ENCODE data around the gene MEIS1. TPM values are rescaled to one million over a fixed set of nuclear protein-coding genes. Genes with fewer than 3 reads are reported as not detected.

The MEIS1 gene
- total RNA-seq, 4 donors from 2014 or later: 9.2 to 22.6 (median 18.8) TPM

DNA sequence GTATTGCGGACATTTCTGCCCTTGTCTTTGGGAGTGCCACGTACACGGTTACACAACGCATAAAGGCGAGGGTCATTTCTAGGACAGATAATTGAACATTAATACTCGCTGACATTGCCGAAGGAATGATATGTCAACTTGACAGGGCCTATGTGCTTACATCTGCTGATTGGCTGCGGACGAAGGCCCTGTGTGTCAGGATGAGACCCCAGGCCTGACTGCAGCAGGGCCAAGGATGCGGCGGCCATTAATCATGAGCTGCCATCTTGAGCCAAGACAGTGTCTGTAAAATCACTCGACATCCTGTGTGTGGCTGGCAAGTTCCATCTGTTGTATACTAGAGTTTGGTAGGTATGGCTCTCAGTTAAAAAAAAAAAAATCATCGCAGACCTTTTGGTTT lies 96.6 kb downstream of the MEIS1 start:
- intact Hi-C loops (cut with DNase I; ENCODE audit: low total_unique reads): loop anchor here (10.0 kb wide), 1 partner anchor 697 kb away; no protein-coding TSS in a partner anchor
- no peak for DNase-seq (ENCODE audit: low spot score in 2 of 2)

DNA sequence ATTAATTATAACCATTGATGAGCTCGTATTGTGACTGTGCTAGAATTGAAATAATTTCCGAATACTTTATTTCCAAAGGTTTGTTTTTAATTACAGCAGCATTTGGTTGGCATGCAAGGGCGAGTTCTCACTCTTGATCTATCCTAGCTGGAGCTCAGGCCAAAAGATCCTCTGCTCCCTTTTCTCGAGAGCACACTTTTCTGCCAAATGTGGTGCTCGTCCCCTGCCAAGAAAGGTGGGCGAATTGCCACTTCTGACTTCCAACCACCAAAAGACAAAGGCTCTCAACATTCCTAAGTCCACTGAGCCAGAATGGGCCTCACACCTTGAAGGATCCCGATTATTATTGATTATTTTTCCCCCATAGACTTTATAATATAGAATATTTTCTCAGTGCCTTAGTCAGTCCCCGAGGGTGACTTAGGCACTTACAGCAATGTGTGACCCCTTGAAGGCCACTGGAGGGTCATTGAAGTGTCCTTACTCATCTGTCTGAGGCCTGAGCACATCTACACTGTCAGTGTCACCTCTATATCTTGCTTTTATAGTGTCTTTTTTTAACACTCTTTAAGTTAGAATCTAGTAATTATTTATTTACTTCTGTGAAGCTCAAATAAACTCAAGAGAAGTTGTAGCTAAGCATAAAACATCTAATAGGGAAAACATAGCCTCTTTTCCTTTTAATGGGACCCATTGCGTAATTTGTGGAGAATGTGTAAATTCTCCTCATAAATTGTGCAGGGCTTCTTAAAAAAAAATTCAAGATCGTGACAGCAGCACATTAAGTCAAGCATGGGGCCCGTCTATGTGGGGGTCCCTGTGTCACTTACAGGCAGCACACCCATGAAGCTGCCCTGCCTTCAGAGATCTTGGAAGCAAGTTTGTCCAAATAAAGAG lies 98.3 kb downstream of the MEIS1 start:
- intact Hi-C loops (cut with DNase I; ENCODE audit: low total_unique reads): loop anchor here (10.0 kb wide), 1 partner anchor 698 kb away; no protein-coding TSS in a partner anchor
- no peak for TF ChIP-seq POLR2A (IDR thresholded peaks at IDR 0.05)
- TF ChIP-seq, protein P1, sequence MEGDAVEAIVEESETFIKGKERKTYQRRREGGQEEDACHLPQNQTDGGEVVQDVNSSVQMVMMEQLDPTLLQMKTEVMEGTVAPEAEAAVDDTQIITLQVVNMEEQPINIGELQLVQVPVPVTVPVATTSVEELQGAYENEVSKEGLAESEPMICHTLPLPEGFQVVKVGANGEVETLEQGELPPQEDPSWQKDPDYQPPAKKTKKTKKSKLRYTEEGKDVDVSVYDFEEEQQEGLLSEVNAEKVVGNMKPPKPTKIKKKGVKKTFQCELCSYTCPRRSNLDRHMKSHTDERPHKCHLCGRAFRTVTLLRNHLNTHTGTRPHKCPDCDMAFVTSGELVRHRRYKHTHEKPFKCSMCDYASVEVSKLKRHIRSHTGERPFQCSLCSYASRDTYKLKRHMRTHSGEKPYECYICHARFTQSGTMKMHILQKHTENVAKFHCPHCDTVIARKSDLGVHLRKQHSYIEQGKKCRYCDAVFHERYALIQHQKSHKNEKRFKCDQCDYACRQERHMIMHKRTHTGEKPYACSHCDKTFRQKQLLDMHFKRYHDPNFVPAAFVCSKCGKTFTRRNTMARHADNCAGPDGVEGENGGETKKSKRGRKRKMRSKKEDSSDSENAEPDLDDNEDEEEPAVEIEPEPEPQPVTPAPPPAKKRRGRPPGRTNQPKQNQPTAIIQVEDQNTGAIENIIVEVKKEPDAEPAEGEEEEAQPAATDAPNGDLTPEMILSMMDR (IDR thresholded peaks at IDR 0.05): no peak
- WGBS, 2 donors: 49 to 51% methylated on average over 11 of the region's 11 CpGs
- no peak overlapping the region for H3K4me3 ChIP-seq (ENCODE audit: low read depth, poor library complexity, severe bottlenecking)
- DNase-seq (ENCODE audit: low spot score in 2 of 2): no peak

More for the DNA sequence above, 96.6 kb downstream of the MEIS1 start:
- WGBS, 2 donors: 95 to 97% methylated on average over 13 of the region's 13 CpGs
- no peak overlapping the region for H3K4me3 ChIP-seq (ENCODE audit: low read depth, poor library complexity, severe bottlenecking)
- TF ChIP-seq POLR2A (IDR thresholded peaks at IDR 0.05): no peak
- TF ChIP-seq, protein P1 (IDR thresholded peaks at IDR 0.05): no peak

DNA sequence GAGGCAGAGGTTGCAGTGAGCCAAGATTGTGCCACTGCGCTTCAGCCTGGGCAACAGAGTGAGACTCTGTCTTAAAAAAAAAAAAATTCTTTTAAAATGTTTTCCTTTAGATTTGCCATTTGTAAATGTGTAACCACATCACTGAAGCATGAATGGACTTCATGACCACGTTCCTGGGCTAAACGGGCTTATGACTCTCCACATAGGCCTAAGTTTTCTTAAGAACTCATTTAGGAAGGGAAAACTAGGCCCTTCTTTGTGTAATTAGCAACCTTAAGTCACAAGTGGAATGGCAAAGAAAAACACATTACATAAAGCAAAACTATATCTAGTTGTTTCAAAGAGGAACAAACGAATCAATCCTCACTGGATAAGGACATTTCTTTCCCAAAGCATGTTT lies 99.5 kb downstream of the MEIS1 start:
- H3K4me3 ChIP-seq (ENCODE audit: low read depth, poor library complexity, severe bottlenecking): no peak overlapping the region
- intact Hi-C loops (cut with DNase I; ENCODE audit: low total_unique reads): loop anchor here (10.0 kb wide), 1 partner anchor 700 kb away; no protein-coding TSS in a partner anchor
- TF ChIP-seq, protein P1 (IDR thresholded peaks at IDR 0.05): no peak
- no peak for TF ChIP-seq POLR2A (IDR thresholded peaks at IDR 0.05)
- no peak for DNase-seq (ENCODE audit: low spot score in 2 of 2)
- 93 to 95% methylated on average over 4 of the region's 4 CpGs for WGBS, 2 donors

DNA sequence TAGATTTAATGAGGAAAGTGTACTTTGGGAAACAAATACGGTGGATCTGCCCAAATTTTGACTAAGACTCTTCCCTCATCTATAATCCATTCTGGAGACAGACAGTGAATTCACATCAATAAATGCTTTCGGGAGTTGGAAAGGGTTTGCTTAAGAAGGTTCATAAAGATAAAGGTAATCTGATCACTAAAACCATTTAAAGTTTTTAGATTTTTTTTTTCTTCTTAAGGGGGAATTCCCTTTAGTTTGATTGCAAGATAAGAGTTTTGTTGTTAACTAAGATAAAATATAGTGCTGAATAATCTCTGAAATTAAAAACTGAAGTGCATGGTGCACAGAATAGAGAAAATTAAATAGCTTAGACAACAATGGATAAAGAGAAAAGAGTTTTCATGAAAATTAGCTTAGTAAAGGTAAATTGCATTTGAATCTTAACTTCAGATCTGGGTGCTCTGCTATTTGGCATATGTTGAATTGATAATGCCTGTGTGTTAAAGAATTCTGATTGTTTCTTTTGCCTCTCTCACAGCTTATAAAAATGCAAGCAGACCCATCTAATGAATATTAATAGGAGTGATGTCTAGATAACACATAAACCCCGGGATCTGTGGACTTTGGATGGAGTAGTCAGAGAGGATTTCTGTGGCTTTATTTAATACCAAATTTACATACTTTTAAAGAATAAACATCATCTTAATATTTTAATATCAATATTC lies 100.8 kb downstream of the MEIS1 start:
- 75 to 76% methylated on average over 3 of the region's 3 CpGs for WGBS, 2 donors
- no peak for DNase-seq (ENCODE audit: low spot score in 2 of 2)
- TF ChIP-seq, protein P1 (IDR thresholded peaks at IDR 0.05): no peak
- no peak for TF ChIP-seq POLR2A (IDR thresholded peaks at IDR 0.05)
- H3K4me3 ChIP-seq (ENCODE audit: low read depth, poor library complexity, severe bottlenecking): no peak overlapping the region
- intact Hi-C loops (cut with DNase I; ENCODE audit: low total_unique reads): loop anchor here (10.0 kb wide), 1 partner anchor 701 kb away; no protein-coding TSS in a partner anchor

DNA sequence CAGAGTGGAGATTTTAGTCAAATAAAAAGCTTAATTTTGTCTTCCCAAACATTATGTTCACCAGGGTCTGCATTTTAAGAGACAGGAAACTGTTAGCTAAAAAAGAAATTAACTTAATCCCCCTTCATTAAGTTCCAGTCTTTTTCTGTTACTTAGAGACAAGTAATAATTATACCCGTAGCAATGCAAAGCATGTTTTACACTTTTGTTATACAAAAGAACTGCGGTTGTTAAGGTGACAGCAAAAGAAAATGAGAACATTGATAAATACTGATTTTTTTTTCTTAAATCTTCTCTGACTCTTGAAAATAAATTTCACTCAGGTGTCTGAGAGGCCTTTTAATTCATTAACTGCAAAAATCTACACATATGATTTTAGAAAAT lies 101.4 kb downstream of the MEIS1 start:
- intact Hi-C loops (cut with DNase I; ENCODE audit: low total_unique reads): loop anchor here (10.0 kb wide), 1 partner anchor 701 kb away; no protein-coding TSS in a partner anchor
- 91 to 94% methylated on average over 2 of the region's 2 CpGs for WGBS, 2 donors
- TF ChIP-seq, protein P1 (IDR thresholded peaks at IDR 0.05): no peak
- no peak for TF ChIP-seq POLR2A (IDR thresholded peaks at IDR 0.05)
- DNase-seq (ENCODE audit: low spot score in 2 of 2): no peak
- no peak overlapping the region for H3K4me3 ChIP-seq (ENCODE audit: low read depth, poor library complexity, severe bottlenecking)

Measured in lower leg skin (tissue), 4 donors.